IPS-20b (cell line): ENCODE results near the gene BMPR1B.

ENCODE experiments used
- H3K27ac ChIP-seq: one replicate; pipeline ENCODE4 v1.5.1; 2013; ENCODE audit warnings: low read length
- H3K27me3 ChIP-seq: 2 replicates; pipeline ENCODE4 v1.6.1; 2013; ENCODE audit warnings: mild to moderate bottlenecking, low read length, inconsistent platforms; ENCODE audit not compliant: insufficient read depth
- H3K36me3 ChIP-seq: 2 replicates; pipeline ENCODE4 v1.6.1; 2013; ENCODE audit warnings: low read depth, mild to moderate bottlenecking, inconsistent platforms, low read length, moderate library complexity; ENCODE audit not compliant: insufficient read depth
- H3K4me1 ChIP-seq: 2 replicates; pipeline ENCODE4 v1.6.1; 2013; ENCODE audit warnings: mild to moderate bottlenecking, control low read depth, inconsistent platforms, low read length, moderate library complexity; ENCODE audit not compliant: insufficient read depth
- H3K4me3 ChIP-seq: 2 replicates; pipeline ENCODE4 v1.5.1; 2013; ENCODE audit warnings: mild to moderate bottlenecking, low read length, inconsistent platforms
- H3K9ac ChIP-seq: 2 replicates; pipeline ENCODE4 v1.6.1; 2013; ENCODE audit warnings: low read depth, mild to moderate bottlenecking, inconsistent platforms, low read length, moderate library complexity
- H3K9me3 ChIP-seq: 2 replicates; pipeline ENCODE4 v1.6.1; 2013; ENCODE audit warnings: mild to moderate bottlenecking, low read depth, low read length, inconsistent platforms; ENCODE audit not compliant: insufficient read depth

The BMPR1B gene

DNA sequence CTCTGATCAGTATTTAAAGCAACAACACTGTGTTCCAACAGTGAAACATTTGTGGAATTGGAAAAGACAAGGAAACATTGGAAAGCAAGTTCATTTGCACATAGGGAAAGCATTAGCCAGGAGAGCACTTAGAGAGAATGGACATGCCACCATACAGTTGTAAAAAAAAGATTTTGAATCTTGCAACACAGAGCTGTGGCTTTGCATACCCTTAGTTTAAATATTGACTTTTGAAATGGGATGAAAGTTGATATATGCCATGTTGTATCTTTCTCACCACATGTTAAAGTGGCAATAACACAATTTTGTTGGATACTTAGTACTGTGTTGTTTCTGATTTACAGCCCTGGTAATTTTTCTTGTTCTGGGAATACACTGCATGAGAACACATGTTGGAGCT lies 208.1 kb downstream of the BMPR1B start:
- no peak overlapping the region for H3K27ac ChIP-seq
- H3K4me1 ChIP-seq = peaks cover 4% of the 10 kb centered on the region; the same call in 1 of the 2 replicates
- H3K27me3 ChIP-seq = no peaks in the 10 kb centered on the region

DNA sequence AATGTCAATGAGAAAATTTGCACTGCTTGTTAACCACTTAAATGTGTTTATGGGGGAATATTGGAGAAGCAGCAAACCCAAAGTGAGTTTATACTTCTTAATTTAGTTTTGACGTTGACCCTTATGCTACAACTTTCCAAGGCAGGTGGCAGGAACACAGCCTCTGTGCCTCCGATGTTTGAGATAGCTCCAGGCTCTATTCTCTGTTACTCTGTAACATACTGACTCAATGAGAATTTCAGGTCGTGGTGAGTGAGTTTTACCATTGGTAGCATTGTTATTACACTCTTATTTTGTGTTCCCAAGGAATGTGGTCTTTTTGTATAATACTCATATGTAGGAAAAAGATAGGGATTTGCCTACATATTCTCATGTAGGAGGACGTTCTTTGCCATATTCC lies 210.7 kb downstream of the BMPR1B start:
- 0 out of 2 replicates have a peak, but pooled peaks cover 4% of the 10 kb centered on the region for H3K4me1 ChIP-seq

More for the DNA sequence above, 208.1 kb downstream of the BMPR1B start:
- no peaks in the 10 kb centered on the region for H3K36me3 ChIP-seq
- no peak overlapping the region for H3K4me3 ChIP-seq
- no peak overlapping the region for H3K9ac ChIP-seq
- H3K9me3 ChIP-seq = no peaks in the 10 kb centered on the region; the same call in 1 of the 2 replicates

DNA sequence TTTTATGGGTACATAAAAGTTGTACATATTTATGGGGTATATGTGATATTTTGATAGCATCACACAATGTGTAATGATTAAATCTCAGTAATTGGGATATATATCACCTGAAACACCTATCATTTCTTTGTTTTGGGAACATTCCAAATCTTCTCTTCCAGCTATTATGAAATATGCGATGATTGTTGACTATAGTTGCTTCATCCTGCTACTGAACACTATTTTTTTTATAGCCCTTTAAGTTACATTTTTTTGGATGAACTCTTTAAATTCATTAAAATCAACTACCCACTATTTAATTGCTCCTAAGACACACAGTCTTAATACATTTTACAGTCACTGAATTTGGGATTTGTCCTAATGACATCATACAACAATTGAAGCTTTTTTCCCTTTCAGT lies 212.9 kb downstream of the BMPR1B start:
- no peaks in the 10 kb centered on the region for H3K9me3 ChIP-seq
- no peaks in the 10 kb centered on the region for H3K36me3 ChIP-seq
- H3K4me1 ChIP-seq = 0 out of 2 replicates have a peak, but pooled peaks cover 3% of the 10 kb centered on the region
- no peak overlapping the region for H3K9ac ChIP-seq
- H3K27me3 ChIP-seq = no peaks in the 10 kb centered on the region
- H3K4me3 ChIP-seq = no peak overlapping the region
- H3K27ac ChIP-seq = no peak overlapping the region

More for the DNA sequence above, 210.7 kb downstream of the BMPR1B start:
- H3K9me3 ChIP-seq = no peaks in the 10 kb centered on the region
- H3K9ac ChIP-seq = no peak overlapping the region
- no peaks in the 10 kb centered on the region for H3K36me3 ChIP-seq
- no peaks in the 10 kb centered on the region for H3K27me3 ChIP-seq
- H3K27ac ChIP-seq = no peak overlapping the region
- H3K4me3 ChIP-seq = no peak overlapping the region

DNA sequence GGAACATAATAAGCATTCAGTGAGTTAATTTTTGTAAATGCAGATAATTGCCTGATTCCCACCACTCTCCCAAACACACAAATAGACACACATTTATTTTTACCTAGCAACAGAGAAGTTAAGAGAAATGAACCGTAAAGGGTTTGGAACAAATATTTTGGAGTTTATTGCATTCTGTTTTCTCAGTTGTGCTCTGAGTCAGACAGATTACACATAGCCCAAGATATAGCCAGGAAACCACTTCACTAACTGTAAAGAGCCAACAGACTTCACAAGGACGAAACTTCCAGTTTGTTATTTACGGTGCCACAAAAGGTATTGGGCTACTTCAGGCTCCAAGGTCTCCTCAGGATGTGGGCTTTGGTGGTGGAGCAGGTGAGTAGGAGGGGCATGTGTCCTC lies 217.0 kb downstream of the BMPR1B start:
- no peaks in the 10 kb centered on the region for H3K9me3 ChIP-seq
- no peak overlapping the region for H3K9ac ChIP-seq
- H3K27me3 ChIP-seq = no peaks in the 10 kb centered on the region
- H3K4me3 ChIP-seq = no peak overlapping the region
- H3K36me3 ChIP-seq = no peaks in the 10 kb centered on the region
- H3K4me1 ChIP-seq = 0 out of 2 replicates have a peak, but pooled peaks cover 4% of the 10 kb centered on the region
- no peak overlapping the region for H3K27ac ChIP-seq

DNA sequence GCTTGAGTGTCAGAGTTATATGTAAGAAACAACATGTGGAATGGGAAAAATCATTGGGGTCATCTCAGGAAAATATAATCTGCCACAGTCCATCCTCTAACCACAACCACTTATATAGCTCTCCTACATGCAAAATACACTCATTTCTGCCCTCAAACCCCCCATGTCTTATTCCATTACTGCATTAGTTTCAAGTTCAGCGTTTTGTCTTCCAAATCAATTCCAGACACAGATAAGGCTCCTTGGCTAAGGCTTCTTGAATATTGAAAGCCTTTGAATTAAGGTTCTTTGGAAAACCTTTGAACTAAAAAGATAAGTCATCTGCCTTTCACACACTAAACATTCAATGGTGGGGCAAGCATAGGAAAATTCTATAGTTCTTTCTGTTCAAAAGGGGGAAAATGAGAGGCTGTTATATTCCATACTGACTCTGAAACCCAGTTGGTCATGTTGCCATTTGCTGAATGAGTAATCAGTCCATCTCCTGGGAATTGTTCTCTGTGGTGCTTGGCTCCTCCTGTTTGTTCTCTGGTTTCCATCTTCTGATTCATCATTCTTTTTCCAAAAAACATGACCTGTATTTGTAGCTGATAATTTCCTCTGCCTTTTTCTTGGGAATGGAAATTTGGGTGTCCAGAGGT lies 218.7 kb downstream of the BMPR1B start:
- no peak overlapping the region for H3K4me3 ChIP-seq
- H3K27me3 ChIP-seq = no peaks in the 10 kb centered on the region
- H3K9me3 ChIP-seq = no peaks in the 10 kb centered on the region
- H3K36me3 ChIP-seq = no peaks in the 10 kb centered on the region
- H3K4me1 ChIP-seq = 0 out of 2 replicates have a peak, but pooled peaks cover 4% of the 10 kb centered on the region
- H3K9ac ChIP-seq = no peak overlapping the region
- no peak overlapping the region for H3K27ac ChIP-seq

DNA sequence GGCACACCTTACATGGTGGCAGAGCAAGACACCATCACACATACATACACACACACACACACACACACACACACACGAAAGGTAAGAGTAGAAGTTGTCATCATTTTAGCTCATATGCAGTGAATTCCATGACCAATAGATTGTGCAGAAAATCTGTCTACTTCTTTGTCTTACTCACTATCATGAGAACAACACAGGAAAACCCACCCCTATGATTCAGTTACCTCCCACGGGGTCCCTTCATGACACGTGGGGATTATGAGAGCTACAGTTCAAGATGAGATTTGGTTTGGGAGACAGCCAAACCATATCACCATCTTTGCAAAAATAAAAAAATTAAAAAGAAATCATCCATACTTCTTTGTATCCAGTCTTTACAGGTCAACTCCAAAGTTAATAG lies 221.1 kb downstream of the BMPR1B start:
- H3K36me3 ChIP-seq = no peaks in the 10 kb centered on the region
- H3K4me1 ChIP-seq = 0 out of 2 replicates have a peak, but pooled peaks cover 4% of the 10 kb centered on the region
- no peak overlapping the region for H3K27ac ChIP-seq
- H3K9me3 ChIP-seq = no peaks in the 10 kb centered on the region
- no peak overlapping the region for H3K9ac ChIP-seq
- no peak overlapping the region for H3K4me3 ChIP-seq
- no peaks in the 10 kb centered on the region for H3K27me3 ChIP-seq

DNA sequence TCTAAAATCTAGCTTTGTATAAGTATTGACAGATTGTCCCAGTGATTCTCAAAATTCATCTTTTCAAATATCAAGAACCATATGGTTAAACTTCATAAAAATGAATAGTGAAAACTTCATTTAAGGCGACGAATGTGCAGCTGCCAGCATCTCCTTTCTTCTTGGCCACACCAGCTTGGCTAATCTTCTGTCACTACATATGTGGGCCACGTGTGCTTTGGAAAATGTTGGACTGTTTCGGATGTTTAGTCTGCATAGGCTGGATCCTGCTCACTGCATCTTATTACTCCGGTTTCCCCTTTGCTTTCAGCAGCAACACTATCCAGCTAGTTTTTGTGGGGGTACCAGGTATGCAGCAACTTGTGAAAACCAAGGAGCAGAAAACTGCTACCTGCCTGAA lies 221.9 kb downstream of the BMPR1B start:
- no peak overlapping the region for H3K4me3 ChIP-seq
- H3K36me3 ChIP-seq = no peaks in the 10 kb centered on the region
- no peak overlapping the region for H3K27ac ChIP-seq
- no peaks in the 10 kb centered on the region for H3K9me3 ChIP-seq
- H3K9ac ChIP-seq = no peak overlapping the region
- no peaks in the 10 kb centered on the region for H3K27me3 ChIP-seq
- 0 out of 2 replicates have a peak, but pooled peaks cover 4% of the 10 kb centered on the region for H3K4me1 ChIP-seq

DNA sequence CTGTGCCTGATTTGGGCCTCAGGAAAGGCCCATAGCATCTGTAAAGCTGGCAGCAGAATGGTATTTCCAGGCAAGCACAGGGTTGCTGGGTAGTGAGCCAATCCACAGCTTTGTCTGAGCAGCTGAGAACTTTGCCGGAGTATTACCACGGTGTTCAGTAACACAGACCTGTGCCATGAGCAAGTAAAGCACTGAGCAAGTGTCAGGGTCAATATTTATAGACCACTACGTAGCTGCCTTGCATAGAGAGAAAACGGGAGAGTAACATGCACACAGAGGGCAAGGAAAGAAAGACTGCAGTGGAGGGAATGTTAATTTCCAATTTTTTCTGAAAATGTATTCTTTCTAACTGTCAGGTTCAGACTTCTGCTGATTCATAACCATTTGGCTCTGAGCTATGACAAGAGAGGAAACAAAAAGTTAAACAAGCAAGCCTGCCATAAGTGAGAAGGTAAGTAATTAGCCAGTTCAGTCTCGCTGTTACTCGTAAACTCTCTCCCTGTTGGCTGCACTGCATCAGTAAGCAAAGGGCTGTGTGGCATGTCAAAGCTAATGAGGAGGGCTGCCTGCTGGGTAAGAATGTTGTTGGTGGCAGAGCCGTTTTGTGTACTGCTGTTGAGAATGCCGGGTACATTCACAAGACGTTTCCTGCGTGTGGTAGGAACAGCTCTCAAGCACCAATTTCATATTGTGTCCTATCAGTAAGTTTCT lies 238.1 kb downstream of the BMPR1B start:
- H3K9me3 ChIP-seq = no peaks in the 10 kb centered on the region

DNA sequence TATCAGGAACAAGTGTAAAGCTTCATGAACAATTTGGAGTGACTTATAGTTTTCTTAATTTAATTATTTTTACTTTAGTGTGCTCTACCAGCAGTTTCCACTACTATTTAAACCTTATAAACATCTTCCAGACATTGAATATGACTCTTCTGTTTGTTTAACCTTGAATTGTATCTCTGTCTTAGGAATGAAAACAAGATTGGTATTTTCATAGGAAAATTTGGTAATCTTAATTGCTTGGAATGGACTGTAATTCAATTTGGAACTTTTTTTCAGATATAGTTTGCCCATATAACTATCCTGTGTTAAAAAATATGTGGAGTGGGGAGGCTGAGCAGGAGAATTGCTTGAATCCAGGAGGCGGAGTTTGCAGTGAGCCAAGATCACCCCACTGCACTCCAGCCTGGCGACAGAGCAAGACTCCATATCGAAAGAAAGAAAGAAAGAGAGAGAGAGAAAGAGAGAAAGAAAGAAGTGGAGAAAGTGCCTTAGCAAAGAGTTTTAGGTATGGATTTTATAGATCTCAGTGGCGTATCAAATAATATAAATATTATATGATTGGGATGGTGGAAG lies 242.4 kb downstream of the BMPR1B start:
- H3K27me3 ChIP-seq = no peaks in the 10 kb centered on the region
- no peak overlapping the region for H3K27ac ChIP-seq
- H3K9ac ChIP-seq = no peak overlapping the region
- H3K36me3 ChIP-seq = no peaks in the 10 kb centered on the region
- H3K4me3 ChIP-seq = no peak overlapping the region
- peaks cover 11% of the 10 kb centered on the region for H3K4me1 ChIP-seq
- H3K9me3 ChIP-seq = no peaks in the 10 kb centered on the region

More for the DNA sequence above, 238.1 kb downstream of the BMPR1B start:
- Histone ChIP-seq H3K9ac (peak overlapping the region; percentile 22), H3K36me3 (no peaks in the 10 kb centered on the region), H3K4me1 (peaks cover 11% of the 10 kb centered on the region), H3K27ac (no peak overlapping the region), H3K27me3 (no peaks in the 10 kb centered on the region), H3K4me3 (peak overlapping the region; percentile 27; the same call in 1 of the 2 replicates)

DNA sequence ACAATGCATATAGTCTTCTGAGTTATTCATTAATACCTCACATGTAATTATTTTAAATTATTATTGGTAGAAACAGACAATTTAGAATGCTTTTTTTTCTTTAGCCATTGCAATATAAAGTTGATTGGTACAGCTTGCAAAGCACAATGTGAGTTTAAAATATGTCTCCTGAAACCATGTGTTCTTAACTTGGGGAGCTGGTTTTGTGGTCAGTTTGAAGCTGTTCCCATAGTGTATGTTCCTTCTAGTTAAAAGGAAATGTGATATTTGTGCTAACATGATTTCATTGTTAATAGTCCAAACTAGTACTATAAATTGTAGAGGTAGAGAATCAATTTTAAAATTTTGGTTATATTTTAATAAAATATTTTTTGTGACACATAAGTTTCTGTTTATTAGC lies 247.2 kb downstream of the BMPR1B start:
- Histone ChIP-seq H3K4me1 (no peaks in the 10 kb centered on the region), H3K36me3 (no peaks in the 10 kb centered on the region), H3K27ac (no peak overlapping the region), H3K9me3 (no peaks in the 10 kb centered on the region), H3K4me3 (no peak overlapping the region), H3K27me3 (no peaks in the 10 kb centered on the region), H3K9ac (no peak overlapping the region)

DNA sequence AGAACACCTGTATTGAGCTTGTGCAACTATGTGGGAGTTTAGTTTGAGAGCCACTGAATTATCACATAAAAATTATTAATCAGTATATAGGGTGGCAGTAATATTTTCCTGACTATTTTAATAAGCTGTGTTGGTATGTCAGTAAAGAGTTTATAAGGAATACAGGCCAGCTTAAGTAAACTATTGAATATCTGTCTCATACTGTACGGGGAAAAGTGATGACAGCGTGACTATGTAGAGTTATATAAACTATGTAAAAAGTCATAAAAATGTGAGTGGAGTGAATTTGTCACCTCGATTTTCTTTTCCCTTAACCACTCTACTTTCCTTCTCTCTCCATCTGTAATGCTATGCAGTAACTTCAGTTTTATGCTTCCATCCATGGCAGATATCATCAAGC lies 250.2 kb downstream of the BMPR1B start:
- Histone ChIP-seq H3K27me3 (no peaks in the 10 kb centered on the region), H3K36me3 (no peaks in the 10 kb centered on the region), H3K4me3 (no peak overlapping the region), H3K27ac (no peak overlapping the region), H3K9me3 (no peaks in the 10 kb centered on the region), H3K9ac (no peak overlapping the region), H3K4me1 (no peaks in the 10 kb centered on the region)

DNA sequence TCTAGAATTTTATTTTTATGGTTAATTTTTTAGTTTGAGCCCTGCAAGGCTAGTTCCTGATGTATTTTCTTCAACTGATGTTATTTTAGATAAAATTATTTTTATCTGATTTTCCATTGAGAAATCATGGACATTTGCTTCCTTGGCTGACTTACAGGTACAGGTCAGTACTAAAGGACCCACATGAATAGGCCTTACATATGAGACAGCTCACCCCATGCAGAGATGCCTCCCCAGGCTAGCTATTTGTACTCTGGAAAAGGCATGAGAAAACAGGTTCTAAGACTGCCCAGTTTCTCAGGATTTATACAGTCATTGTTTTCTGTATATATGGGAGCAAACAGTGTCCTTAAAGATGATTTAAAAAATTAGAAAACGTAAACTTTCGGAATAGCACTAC lies 255.5 kb downstream of the BMPR1B start:
- H3K36me3 ChIP-seq = no peaks in the 10 kb centered on the region
- H3K27ac ChIP-seq = no peak overlapping the region
- H3K9ac ChIP-seq = no peak overlapping the region
- H3K9me3 ChIP-seq = no peaks in the 10 kb centered on the region
- no peak overlapping the region for H3K4me3 ChIP-seq
- no peaks in the 10 kb centered on the region for H3K27me3 ChIP-seq
- H3K4me1 ChIP-seq = no peaks in the 10 kb centered on the region
